ENCODE results near the gene RFC4. TPM values are rescaled to one million over a fixed set of nuclear protein-coding genes. Genes with fewer than 3 reads are reported as not detected.
A peak's percentile ranks its signal among the peaks of the same experiment; 100 is the strongest.

RFC4 gene
- total RNA-seq, 2 experiments from 2014 or later = 114 to 118 TPM

DNA sequence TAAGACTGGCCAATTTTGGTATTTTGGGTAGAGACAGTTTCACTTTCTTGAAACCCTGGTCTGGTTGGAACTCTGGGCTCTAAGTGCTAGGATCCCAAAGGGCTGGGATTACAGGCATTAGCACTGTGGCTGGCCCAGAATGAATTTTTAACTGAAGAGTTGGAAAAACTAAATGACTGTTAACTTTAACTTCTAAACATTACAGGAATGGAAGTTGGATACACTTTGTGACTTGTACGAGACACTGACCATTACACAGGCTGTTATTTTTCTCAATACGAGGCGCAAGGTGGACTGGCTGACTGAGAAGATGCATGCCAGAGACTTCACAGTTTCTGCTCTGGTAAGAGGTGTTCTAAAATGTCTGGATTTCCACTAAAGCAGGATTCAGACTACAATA, 19.4 kb downstream of the RFC4 start:
- no TSS peak for BruUV-seq (replicated peaks)
- Histone ChIP-seq H3K27ac (ENCODE audit: low read depth, low read length, poor library complexity, severe bottlenecking) (peak overlapping the region; percentile 99), H3K9me3 (ENCODE audit: low read length) (no peaks in the 10 kb centered on the region), H3K36me3 (ENCODE audit: insufficient read depth, low read length) (peaks cover 85% of the 10 kb centered on the region), H2AFZ (ENCODE audit: low read length) (no peak overlapping the region), H3K4me3 (ENCODE audit: low read depth, low read length, poor library complexity, severe bottlenecking) (peak overlapping the region; percentile 98), H4K20me1 (ENCODE audit: insufficient read depth, low read length) (peaks cover 45% of the 10 kb centered on the region), H3K4me2 (ENCODE audit: low read length) (peak overlapping the region; percentile 98), H3K9me2 (ENCODE audit: insufficient read depth, low read length) (no peaks in the 10 kb centered on the region), H3K79me2 (ENCODE audit: insufficient read depth, low read depth, low read length) (peaks cover 70% of the 10 kb centered on the region), H3K4me1 (ENCODE audit: insufficient read depth, low read length, poor library complexity, severe bottlenecking) (peaks cover 49% of the 10 kb centered on the region)
- ChIA-PET CTCF (ENCODE audit: unreplicated experiment) (no interaction called here), POLR2A (interaction anchor here (1.2 to 1.4 kb wide), 2 partner anchors 11 to 15 kb away, joined by 4 read pairs; no protein-coding TSS in a partner anchor)
- intact Hi-C loops (cut with micrococcal nuclease; ENCODE audit: unreplicated experiment) = loop anchor here (5.0 kb wide), 1 partner anchor 145 kb away; the partner anchor contains the start of gene ST6GAL1
- TF ChIP-seq CTCF (conservative IDR thresholded peaks at IDR 0.05; ENCODE audit: low read length) (no peak), EZH2phosphoT487 (IDR thresholded peaks at IDR 0.05; ENCODE audit: borderline replicate concordance, low read depth, low read length) (no peak)
- DNase-seq (ENCODE audit: low spot score) = peak; percentile 5

DNA sequence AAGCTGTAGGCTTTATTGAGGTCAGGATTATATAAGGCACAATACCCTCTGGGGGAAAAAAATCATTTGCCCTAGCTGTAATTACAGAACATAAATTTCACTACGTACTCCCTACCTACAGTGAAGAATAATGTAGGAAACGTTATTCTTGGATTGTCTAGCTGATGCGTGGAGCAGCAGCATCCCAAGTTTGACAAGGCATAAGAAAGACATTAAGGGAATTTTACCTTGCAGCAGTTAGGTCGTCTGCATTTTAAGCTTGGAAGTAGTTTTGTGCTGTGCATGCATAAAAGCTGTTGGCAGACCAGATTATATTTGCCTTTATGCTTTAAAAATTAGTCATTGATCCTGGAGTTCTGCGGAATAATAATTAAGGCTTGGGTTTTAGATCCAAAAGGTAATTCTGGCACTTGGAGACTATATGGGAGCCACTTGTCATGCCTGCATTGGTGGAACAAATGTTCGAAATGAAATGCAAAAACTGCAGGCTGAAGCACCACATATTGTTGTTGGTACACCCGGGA, 20.7 kb downstream of the RFC4 start:
- Histone ChIP-seq H3K36me3 (ENCODE audit: insufficient read depth, low read length) (peaks cover 72% of the 10 kb centered on the region), H2AFZ (ENCODE audit: low read length) (no peak overlapping the region), H4K20me1 (ENCODE audit: insufficient read depth, low read length) (peaks cover 45% of the 10 kb centered on the region), H3K27ac (ENCODE audit: low read depth, low read length, poor library complexity, severe bottlenecking) (peak overlapping the region; percentile 99), H3K9me2 (ENCODE audit: insufficient read depth, low read length) (no peaks in the 10 kb centered on the region), H3K4me2 (ENCODE audit: low read length) (peak overlapping the region; percentile 98), H3K4me3 (ENCODE audit: low read depth, low read length, poor library complexity, severe bottlenecking) (peak overlapping the region; percentile 98), H3K79me2 (ENCODE audit: insufficient read depth, low read depth, low read length) (peaks cover 70% of the 10 kb centered on the region), H3K9me3 (ENCODE audit: low read length) (no peaks in the 10 kb centered on the region), H3K4me1 (ENCODE audit: insufficient read depth, low read length, poor library complexity, severe bottlenecking) (peaks cover 53% of the 10 kb centered on the region)
- CTCF ChIA-PET (ENCODE audit: unreplicated experiment) = interaction anchor here (0.7 kb wide), 1 partner anchor 13 kb away, joined by 4 read pairs; no protein-coding TSS in a partner anchor
- no TSS peak for BruUV-seq (replicated peaks)
- POLR2A ChIA-PET = interaction anchor here (0.6 to 5.3 kb wide), 7 partner anchors 13 to 215 kb away, joined by 3 to 47 read pairs (median 4); partner anchors contain the start of genes DNAJB11 and RFC4
- DNase-seq (ENCODE audit: low spot score) = no peak
- intact Hi-C loops (cut with micrococcal nuclease; ENCODE audit: unreplicated experiment) = loop anchor here (2.0 to 5.0 kb wide), 2 partner anchors 21 to 147 kb away; partner anchors contain the start of genes RFC4 and ST6GAL1
- TF ChIP-seq EZH2phosphoT487 (IDR thresholded peaks at IDR 0.05; ENCODE audit: borderline replicate concordance, low read depth, low read length) (no peak), CTCF (conservative IDR thresholded peaks at IDR 0.05; ENCODE audit: low read length) (no peak)

Data from OCI-LY7 (cell line).